ENCODE data around the gene SLC26A6.

The SLC26A6 gene

DNA sequence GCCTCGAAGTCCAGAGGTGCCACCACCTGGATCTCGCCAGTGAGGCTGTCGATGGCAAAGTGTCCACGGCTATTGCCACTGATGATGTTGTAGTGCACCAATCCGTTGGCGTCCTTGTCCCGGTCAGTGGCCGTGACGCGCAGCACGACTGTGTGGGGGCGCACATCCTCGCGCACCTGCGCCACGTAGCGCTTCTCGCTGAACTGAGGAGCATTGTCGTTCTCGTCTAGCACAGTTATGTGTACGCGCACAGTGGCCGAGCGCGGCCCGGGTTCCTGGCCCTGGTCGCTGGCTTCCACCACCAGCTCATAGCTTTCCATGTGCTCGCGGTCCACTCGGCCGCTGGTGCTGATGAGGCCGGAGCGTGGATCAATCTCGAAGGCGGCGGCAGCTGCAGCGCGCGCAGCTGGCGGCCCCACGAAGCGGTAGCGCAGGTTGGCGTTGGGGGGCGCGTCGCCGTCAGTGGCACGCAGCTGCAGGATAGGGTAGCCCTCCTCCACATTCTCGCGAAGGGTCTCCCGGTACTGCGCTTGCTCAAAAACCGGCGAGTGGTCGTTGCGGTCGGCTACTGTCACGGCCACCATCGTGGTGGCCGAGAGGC, 25.6 kb upstream of the SLC26A6 start:
- no peak for DNase-seq

DNA sequence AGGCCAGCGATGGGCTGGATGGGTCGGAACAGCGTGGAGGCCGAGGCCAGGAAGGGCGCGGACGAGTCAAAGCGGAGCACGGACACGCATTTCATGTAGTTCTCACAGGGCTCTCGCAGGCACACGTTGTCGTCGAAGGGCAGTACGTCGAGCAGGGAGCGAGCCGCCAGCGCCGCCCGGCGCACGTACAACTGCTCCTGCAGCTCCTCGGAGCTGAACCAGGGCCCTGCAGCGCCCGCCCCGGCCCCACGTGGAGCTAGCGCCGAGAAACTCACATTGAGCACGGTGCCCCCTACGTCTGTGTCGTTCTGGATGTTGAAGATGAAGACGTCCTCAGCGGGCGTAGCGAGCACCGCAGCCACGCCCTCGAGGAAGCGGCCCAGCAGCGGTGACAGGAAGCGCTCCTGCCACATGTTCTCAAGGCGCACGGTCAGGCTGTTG, 21.6 kb upstream of the SLC26A6 start:
- no peak for DNase-seq

DNA sequence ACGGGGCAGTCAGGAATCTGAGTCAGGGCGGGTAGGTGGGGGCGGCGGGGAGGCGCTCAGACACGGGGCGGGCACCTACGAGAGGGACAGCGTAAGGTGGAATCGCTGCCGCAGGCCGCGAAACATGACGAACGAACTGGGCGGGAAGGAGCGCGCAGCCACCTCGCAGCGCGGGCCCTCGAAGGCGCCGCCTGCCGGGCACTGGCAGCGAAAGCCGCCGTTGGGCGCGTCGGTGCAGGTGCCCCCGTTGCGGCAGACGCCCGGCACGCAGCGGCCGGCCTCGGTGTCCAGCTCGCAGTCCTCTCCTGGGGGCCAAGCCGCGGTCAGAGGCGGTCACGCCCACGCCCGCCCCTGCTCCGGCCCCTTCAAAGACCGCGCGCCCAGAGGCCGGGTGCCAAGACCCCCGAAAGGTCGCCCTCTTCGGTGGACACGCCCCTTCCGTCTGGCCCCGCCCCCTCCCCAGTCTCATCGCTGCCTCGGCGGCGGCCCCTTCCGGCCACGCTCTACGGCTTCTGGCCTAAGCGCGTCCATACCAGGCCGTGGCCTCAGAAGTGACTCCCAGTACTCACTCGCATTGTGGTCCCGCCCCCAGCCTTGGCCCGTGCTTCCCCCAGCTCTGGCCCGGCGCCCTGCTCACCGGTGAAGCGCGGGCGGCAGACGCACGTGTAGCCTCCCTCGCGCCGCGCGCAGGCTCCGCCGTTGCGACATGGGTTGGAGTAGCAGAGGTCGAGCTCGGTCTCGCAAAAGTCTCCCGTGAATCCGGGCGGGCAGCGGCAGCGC, 21.0 kb upstream of the SLC26A6 start:
- no peak for DNase-seq

DNA sequence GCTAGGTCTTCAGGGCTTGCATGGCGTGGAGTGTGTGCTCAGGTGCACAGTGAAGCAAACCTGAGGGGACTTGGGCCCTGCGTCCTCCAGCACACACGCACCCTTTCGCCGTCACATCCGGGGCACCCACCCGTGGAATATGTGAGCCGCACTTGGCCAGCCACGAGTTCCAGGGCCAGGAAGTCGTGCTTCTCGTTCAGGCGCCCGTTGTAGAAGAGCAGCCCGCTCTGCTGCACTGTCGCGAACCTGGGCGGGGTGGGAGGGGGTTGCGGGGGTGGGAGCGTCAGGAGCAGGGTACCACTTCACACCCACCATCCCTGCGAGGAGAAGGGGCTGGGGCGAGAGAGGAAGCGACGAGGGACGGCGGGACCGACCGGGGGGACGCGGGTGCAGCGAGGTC, 20.3 kb upstream of the SLC26A6 start:
- no peak for DNase-seq

DNA sequence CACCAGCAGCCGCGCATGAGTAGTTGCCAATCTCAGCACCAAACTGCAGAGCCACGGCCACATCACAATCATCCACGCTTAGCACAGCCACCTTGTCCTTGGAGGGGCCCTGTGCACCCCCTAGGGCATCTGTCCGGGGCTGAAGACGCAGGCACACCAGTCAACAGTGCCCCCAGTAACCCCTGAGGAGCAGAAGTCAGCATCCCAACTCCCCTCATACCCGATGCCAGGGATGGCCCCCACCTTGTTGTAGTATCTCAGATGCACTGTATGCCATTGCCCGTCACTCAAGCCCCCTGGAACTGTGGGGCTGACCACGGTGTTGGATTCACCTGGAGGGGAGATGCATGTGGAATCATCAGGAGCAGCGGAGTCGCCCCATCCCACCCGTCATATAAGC, 19.8 kb upstream of the SLC26A6 start:
- DNase-seq, result no peak

DNA sequence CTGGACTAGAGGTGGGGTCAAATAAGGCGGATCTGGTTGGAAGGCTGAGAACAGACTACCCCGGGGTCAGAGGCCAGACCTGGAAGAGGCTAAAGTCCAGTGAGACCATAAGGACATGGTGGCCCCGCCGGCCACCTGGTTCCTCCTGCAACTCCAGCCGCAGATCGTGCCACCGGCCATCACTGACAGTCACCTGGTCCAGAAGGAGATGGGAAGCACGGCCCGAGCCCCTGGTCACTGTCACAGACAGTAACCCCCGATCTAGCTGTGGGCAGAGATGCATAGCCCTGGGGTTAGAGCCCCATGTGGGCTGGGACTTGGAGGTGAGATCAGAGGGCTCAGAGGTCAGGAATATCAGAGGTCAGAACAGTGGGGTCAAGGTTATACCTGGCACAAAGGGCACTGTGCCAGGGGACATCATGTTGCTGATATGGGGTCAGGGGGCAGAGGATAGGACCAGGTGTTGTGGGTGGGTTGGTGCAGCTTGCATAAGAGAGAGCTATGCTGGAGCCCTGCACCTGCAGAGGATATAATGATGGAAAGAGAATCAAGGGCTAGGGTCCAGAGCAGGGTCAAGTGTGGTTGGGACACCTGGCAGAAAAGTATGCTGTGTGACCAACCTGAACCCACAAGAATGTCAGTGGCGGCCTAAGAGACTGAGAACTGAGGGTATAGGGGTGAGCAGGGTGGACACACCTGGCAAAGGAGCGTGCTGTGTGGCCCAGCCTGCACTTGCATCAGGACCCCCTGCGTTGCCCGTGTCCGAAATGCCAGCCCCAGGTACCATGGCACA, 17.9 kb upstream of the SLC26A6 start:
- DNase-seq, result no peak

DNA sequence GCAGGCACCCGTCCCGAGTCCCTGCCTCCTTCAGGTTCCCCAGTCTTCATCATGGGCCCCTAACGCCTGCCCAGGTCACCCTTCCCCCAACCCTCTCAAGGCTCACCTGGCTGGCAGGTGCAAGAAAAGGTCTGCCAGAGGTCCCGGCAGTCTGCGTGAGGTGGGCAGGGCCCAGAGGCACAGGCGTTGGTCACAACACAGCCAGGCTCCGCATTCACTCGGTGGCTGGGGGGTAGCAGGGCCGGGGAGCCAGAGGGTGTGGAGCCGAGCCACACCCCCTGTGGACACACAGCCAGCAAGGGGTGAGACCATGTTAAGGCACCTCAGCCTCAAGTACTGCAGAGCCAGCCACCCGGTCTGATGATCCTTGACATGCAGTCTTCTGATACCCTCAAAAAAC, 16.5 kb upstream of the SLC26A6 start:
- no peak for DNase-seq

DNA sequence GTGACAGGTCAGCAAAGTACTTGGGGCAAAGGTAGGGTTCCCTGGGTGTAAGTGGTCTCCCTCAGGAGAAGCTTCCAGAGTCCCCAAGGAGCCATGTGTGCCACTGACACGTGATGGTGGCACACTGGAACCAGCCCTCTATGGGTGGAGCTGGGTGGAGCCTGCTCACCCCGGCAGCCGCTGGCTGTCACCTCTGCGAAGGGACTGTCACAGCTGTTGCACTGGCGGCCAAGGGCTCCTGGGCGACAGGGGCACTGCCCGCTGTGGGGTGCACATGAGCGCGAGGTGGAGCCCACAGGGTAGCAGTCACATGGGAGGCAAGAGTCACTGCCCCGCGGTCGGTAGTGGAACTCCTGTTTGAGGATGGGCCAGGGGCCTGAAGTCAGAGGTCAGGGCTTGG, 15.5 kb upstream of the SLC26A6 start:
- no peak for DNase-seq

DNA sequence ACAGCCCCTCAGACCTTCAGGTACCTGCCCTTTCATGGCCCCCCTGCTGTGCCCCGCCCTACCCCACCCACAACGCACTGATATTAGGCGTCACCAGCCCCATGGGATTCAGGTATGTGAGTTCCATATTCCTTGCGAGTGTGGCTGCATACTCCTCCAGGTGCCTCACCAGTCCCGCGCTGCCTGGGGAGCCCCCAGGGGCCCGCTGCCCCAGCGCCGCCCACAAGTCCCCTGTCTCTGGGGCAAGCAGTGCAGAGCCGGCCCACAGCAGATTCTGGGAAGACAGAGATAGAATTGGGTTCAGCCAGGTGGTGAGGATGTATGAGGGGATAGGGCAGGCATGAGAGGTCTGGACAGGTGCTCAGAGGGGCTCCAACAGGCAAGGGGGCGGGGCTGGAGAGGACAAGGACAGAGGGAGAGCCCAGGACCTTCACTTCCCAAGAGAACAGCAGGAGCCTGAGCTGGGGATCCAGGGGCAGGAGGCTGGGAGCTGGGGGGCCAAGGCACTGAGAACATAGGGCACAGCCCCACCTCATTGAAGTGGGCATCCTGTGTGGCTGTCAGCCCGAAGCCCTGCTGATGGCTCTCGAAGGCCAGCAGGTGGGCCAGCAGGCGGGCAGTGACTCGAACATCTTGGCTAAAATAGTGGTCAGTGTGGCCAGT, 13.1 kb upstream of the SLC26A6 start:
- no peak for DNase-seq

DNA sequence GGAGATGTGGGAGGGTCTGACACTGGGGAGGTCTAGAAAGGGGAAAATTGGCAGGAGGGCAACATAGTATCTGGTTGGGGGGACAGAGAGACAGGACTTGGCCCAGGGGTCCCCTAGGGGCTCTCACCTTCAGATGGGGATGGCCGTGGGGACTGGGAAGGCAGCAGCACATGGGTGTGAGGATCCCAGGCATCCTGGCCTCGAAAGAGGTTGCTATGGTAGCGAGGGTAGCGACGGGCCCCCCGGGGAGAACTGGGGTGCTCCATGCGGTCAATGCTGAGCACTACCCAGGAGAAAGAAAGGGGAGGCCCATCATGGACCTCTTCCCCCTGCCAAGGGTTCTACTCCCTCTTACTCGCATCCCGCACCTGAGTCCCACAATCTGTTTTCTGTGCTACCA, 12.5 kb upstream of the SLC26A6 start:
- no peak for DNase-seq

DNA sequence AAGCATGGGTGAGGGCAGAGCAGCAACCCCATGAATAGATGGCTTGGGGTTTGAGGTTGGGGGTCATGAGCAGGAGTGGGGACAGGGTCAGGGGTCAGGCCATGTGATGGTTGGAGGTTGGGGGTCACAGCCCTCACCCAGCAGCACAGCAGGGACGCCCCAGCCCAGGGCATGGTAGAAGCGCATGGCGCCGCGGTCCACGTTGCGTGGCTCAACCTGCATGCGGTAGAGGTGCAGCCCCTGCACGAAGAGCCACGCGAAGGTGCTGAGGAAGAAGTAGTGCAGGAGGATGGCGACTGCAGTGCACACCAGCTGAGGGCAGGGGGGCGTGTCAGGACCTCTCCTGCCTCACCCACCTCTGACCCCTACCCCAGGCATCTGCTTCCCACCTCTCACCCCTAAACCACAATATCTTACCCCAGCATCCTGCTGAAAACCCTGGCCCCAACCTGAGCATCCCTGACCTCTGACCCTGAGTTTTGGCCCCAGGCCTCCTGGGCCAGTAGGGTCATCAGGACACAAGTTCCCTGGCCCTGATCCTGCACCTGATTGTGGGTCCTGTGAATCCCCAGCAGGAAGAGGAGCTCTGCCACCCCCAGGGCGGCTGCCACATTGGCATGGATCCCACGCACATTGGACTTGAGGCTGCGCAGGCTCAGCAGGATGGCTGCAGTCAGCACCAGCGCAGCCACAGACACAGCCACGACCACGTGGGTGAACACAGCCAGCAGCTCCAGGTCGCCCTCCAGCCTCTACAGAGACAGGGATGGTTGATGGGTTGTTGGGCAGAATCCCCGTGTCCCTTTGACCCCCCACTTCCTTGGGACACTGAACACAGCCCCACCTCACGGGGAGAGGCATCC, 9.9 kb upstream of the SLC26A6 start:
- DNase-seq, result no peak

DNA sequence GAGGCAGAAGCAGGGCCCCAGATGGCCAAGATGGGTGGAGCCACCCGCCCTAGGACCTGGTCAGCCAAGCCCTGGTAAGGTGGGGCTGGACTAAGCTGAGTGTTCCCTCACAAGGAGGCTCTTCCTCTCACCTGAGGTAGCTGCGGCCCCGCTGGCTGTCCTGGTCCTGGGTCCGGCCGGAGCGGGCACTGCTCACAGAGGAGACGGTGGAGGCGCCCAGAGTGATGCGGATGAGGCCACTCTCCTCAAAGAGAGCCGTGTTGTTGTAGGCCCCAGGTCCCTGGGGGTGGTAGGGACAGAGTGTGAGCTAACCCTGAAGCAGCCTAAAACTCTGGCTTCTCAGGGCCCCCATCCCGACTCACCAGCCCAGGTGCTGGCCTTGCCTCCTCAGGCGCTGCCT, 7.3 kb upstream of the SLC26A6 start:
- DNase-seq, result no peak

DNA sequence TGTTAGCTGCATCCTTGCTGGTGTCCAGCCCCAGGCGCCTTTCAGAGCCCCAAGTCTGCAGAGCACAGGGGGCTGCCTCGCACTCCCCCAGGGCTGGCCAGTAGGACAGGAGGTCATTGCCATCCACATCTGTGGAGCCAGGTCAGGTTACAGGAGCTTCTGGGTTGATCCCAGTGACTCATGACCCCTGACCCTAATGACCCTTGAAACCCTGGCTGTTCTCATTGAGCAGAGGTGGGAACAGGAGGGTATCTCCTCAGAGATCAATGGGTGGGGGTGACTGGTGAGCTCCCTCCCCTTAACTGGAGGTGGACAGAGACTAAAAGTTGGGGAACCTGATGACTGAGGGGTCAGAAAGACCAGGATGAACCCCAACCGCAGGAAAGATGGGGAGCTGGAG, 6.1 kb upstream of the SLC26A6 start:
- no peak for DNase-seq

DNA sequence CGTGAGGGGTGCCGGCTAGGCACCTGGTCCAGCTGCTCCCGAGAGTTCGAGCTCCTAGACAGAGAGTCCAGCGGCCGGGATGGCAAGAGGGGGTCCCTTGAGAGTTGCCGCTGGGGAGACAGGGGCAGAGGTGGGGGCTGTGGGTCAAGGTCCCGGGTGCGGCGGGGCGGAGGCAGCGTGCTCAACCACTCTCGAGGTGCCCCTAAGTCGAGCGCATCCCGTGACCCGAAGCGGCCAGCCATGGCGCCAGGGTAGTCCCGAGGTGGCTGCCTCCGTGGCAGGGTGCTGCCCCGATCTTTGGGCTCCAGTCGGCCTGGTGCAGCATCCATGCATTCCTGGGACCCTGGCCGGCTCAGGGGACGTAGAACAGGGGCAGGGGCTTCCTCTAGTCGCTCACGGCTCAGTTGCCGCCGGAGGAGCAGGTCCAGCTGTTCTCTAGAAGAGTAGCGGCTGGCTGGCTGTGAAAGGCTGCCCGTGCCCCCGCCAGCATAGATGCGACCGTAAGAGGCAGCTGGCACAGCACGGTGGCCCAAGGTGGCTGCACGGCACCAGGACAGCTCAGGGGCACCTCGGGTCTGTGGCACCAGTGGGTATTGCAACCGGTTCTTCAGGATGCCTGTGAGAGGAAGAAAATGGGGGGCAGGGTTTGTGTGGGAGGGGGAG, 4.8 kb upstream of the SLC26A6 start:
- no peak for DNase-seq

DNA sequence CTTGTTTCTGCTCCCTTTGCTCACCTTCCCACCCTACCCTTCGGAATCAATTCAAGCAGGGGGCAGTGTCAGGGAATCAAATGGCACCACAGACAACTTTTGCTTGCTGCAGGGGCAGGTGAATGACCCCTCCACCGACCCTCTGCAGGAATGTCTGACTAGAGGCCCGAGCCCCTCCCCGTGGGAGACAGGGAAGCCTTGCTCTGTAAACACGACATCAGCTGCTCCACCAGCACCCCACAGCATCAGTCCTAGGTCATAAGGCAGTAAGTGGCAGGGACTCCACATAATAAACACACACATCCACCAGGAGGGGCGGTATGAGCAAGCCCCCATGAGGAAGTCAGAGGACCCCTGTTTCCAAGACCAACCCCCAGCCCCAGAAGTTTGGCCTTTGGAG, 2.0 kb upstream of the SLC26A6 start:
- DNase-seq, result no peak

DNA sequence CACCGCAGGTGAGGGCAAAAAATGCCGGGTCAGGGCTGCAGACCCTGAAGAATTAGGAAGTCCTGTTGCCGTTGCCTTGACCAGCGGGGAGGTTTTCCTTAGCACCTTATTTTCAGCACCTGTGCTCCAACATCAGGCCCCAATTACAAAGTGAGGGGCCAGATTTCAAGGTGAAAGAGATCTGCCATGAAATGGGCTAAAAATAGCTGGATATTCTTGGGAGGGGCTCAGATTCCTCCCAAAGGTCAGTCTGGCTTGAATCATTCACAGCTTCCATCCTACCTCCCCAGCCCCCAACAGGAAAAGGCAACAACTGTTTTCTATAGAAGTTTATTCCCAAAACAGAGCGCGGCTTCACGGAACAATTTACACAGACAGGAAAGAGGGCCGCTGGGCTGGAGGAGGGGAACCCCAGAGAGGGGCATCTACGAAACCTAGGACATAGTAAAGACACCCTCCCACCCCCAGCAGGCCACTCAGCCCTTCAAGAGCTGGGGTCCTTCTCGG, 941 bp upstream of the SLC26A6 start:
- no peak for DNase-seq

DNA sequence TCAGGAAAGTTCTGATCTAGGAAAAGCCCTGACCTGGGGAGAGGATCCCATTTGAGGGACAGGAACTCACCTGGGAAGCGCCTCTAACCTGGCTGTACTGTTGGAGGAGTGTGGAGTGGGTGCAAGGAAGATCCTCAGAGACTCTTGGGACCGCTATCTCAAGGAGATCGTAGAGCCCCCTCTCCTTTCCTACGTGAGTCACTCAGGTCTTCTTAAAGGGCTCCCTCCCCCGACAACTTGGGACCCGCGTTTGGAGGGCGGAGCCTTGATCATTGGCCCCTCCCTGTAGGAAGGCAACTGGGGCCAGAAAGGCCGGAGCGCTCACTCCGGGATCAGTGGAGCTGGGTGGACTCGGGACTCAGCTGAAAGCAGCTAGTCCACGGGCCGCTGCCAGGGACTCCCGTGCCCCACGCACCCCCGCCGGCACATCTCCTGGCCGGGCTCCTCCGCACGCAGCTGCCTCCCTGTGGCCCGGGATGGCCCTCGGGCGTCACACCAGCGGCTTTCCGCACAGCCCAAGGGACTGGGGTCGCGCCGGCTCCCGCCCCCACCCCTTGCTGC, 520 bp downstream of the SLC26A6 start:
- no peak for DNase-seq

DNA sequence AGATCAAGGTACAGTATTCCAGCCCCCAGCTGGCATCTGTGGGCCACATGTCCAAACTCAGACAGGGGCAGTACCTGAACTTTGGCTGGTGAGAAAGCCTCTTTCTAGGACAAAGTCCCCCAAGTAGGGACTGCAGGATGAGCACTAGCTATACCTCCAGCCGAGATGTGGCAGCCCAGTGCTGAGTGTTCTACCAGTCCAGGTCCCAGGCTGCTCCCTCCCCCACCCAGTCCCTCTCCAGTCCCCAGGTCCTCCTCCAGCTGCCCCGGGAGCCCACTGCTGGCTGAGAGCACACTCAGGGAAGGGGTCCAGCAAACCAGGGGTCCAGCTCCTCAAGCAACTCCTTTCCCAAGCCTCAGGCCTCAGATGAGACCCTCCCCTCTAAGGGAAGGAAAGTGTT, 1.5 kb downstream of the SLC26A6 start:
- DNase-seq, result no peak

DNA sequence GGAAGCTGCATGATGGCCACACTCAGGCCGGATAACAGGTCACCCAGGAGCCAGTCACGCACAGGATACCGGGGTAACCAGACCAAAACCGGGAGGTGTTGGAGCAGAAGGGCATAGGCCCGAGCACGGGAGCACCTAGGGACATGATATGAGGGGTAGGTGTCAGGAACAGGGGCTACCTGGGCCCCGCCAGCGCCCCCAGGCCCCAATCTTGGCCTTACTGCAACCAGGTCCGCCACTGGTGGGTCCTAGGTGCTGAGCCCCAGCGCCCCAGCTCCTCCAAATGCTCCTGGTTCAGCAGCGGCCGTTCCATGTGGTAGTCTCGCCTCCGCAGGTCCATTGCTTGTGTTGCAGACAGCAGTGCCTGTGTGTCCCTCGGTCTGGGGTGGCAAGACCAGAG, 2.0 kb downstream of the SLC26A6 start:
- no peak for DNase-seq

DNA sequence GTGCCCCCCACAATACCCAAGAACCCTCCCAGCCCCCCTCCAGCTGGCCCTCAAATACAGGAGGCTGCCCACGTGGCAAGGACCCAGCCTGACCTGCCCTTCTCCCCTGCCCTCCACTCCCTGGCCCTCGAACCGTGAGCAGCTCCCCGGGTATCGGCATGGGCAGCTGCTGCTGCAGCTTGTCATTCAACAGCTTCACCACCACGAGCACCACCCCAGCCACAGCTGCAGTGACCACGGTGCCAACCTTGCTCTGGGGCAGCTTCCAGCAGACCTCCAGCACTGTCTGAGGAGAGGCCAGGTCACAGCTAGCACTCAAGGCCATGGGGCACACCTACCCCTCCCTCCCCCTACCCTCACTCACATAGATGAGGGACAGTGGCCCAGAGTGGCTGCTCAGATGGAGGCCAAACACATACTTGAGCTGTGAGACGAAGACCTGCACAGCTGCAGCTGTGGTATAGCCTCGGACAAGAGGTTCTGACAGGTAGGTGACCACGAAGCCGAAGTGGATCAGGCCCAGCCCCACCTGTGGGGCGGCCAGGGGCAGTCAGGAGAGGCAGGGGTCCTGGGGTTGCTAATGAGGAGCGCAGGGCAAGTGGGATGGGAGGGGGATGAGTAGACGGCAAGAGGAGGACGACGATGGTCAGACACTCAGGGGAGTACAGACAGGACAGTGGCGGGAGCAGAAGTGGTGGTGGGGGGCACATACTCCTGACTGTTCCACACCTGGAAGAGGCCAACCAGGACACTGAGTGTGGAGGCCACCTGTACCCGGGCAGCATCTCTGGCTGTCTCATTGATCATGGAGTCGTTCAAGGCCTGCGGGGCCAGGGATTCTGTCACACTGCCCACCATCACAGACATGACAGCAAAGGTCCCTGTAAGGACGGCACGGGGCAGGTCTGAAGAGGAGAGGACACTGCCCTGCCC, 3.5 kb downstream of the SLC26A6 start:
- DNase-seq, result no peak
